Measurements from ENCODE around the gene TYW5. TPM values are rescaled to one million over a fixed set of nuclear protein-coding genes. Genes with fewer than 3 reads are reported as not detected.

TYW5 gene
- total RNA-seq, 4 donors from 2014 or later: 3.0 to 8.8 (median 5.8) TPM

DNA sequence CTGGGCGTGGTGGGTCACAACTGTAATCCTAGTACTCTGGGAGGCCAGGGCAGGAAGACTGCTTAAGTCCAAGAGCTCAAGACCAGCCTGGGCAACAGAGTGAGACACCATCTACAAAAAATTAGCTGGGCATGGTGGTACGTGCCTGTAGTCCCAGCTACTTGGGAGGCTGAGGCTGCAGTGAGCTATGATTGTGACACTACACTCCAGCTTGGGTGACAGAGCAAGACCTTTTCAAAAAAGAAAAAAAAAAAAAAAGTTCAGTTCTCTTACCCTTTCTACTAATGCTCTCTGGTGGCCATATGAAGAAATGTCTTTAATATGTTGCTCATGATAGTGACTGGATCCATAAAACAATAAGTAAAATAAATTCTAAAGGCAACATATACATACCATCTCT, 14.9 kb downstream of the TYW5 start:
- Histone ChIP-seq H3K4me1 (no peaks in the 10 kb centered on the region), H3K36me3 (peaks cover 0 to 83% (median 0%) of the 10 kb centered on the region in 3 donors), H3K9me3 (no peaks in the 10 kb centered on the region), H3K27ac (no peak overlapping the region), H3K27me3 (no peaks in the 10 kb centered on the region), H3K4me3 (no peak overlapping the region)
- TF ChIP-seq, protein P1, sequence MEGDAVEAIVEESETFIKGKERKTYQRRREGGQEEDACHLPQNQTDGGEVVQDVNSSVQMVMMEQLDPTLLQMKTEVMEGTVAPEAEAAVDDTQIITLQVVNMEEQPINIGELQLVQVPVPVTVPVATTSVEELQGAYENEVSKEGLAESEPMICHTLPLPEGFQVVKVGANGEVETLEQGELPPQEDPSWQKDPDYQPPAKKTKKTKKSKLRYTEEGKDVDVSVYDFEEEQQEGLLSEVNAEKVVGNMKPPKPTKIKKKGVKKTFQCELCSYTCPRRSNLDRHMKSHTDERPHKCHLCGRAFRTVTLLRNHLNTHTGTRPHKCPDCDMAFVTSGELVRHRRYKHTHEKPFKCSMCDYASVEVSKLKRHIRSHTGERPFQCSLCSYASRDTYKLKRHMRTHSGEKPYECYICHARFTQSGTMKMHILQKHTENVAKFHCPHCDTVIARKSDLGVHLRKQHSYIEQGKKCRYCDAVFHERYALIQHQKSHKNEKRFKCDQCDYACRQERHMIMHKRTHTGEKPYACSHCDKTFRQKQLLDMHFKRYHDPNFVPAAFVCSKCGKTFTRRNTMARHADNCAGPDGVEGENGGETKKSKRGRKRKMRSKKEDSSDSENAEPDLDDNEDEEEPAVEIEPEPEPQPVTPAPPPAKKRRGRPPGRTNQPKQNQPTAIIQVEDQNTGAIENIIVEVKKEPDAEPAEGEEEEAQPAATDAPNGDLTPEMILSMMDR (IDR thresholded peaks at IDR 0.05): peak in 2 of 6 experiments; percentile 15 to 33
- no peak for TF ChIP-seq POLR2A (IDR thresholded peaks at IDR 0.05)
- DNase-seq: no peak
- 87 to 88% methylated on average over 2 of the region's 2 CpGs for WGBS, 2 donors
- intact Hi-C loops (cut with DNase I): no loop called here

DNA sequence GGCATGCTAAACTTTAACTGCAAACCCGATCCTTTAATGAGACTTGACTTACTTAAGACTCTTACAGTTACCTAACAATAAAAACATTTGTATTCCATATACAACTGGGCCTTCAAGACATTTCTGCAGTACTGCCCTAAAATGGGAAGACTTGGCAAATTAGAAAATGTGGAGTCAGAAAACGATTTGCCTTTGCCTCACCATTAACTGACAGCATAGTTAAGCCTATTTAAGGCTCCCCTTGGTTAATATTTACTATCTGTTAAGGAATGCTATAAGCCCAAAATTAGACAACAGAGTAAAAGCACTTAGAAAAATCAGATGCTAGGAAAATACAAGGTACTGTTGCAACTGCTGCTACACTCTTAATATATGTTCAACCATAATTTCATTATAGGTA, 18.7 kb downstream of the TYW5 start:
- H3K36me3 ChIP-seq: peaks cover 0 to 79% (median 8%) of the 10 kb centered on the region in 3 donors
- 75 to 80% methylated on average over 2 of the region's 2 CpGs for WGBS, 2 donors
- intact Hi-C loops (cut with DNase I): no loop called here

DNA sequence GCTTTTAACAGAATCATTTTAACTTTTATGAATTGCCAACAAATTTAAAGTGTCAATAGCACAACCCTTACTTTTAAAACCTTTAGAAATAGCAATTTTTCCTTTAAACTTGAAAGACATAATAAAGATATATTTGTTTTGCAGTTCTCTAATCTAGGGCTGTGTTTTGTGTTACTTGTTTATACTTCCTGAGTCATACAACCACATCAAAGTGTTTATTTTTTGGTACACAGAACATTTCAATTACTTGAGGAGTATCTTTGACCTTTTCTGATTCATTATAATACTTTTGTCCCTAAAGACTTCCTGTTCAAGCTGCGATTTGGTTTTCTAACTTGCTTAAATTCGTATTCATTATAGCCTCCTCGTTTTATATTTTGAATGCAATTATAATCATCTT, 21.8 kb downstream of the TYW5 start:
- Histone ChIP-seq H3K9me3 (no peaks in the 10 kb centered on the region), H3K4me3 (no peak overlapping the region), H3K27me3 (no peaks in the 10 kb centered on the region), H3K4me1 (no peaks in the 10 kb centered on the region), H3K27ac (no peak overlapping the region), H3K36me3 (peaks cover 0 to 73% (median 8%) of the 10 kb centered on the region in 3 donors)
- intact Hi-C loops (cut with DNase I): no loop called here
- no peak for TF ChIP-seq POLR2A (IDR thresholded peaks at IDR 0.05)
- TF ChIP-seq, protein P1 (IDR thresholded peaks at IDR 0.05): no peak
- 56 to 71% methylated on average over 3 of the region's 3 CpGs for WGBS, 2 donors
- no peak for DNase-seq

More for the DNA sequence above, 18.7 kb downstream of the TYW5 start:
- DNase-seq: no peak
- no peak overlapping the region for H3K27ac ChIP-seq
- H3K4me3 ChIP-seq: no peak overlapping the region
- no peak for TF ChIP-seq POLR2A (IDR thresholded peaks at IDR 0.05)
- TF ChIP-seq, protein P1 (IDR thresholded peaks at IDR 0.05): no peak
- no peaks in the 10 kb centered on the region for H3K9me3 ChIP-seq
- no peaks in the 10 kb centered on the region for H3K4me1 ChIP-seq
- no peaks in the 10 kb centered on the region for H3K27me3 ChIP-seq

DNA sequence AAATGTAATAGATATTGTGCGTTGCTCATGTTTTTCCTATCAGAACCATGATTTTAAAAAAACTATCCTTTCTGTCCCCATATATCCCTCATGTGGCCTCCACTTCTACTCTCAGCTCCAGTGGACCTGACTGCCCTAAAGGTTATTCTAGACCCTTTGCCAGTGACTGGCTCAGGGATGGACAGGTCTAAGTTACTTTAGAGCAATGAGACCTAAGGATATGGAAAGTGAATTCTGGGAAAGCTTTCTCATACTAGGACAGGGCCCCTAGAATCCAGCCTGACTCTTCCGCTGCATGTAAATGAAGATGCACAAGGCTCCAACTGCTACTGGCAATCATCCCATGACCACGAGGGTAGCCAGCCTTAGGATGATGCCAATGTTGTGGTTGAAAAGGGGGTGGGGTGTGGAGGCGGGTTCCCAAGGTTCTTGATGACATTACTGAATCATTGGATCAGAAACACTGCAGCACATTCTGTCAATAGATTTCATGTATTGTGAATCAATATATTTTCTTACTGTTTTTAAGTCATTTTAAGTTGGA, 22.9 kb downstream of the TYW5 start:
- no peak for DNase-seq
- intact Hi-C loops (cut with DNase I): no loop called here

DNA sequence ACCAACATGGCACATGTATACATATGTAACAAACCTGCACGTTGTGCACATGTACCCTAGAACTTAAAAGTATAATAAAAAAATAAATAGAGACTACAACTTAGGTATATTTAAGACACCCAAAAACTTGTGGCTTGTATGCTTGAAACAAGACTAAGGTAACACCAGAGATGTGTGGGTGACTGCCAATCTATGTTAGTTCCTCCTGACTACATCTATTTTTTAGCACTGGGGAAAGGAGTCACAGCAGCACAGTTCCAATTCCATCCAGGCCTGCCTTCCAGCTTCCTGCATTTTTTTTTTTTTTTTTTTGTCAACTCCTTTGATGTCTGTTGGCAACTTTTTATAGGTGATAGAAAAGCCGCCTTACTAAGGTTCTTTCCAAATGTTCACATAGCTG, 26.0 kb downstream of the TYW5 start:
- intact Hi-C loops (cut with DNase I): no loop called here
- 56 to 78% methylated on average over 2 of the region's 2 CpGs for WGBS, 2 donors
- Histone ChIP-seq H3K27ac (no peak overlapping the region), H3K36me3 (peaks cover 0 to 54% (median 8%) of the 10 kb centered on the region in 3 donors), H3K4me1 (no peaks in the 10 kb centered on the region), H3K4me3 (no peak overlapping the region), H3K27me3 (no peaks in the 10 kb centered on the region), H3K9me3 (no peaks in the 10 kb centered on the region)
- no peak for TF ChIP-seq POLR2A (IDR thresholded peaks at IDR 0.05)
- TF ChIP-seq, protein P1 (IDR thresholded peaks at IDR 0.05): no peak
- no peak for DNase-seq

More for the DNA sequence above, 22.9 kb downstream of the TYW5 start:
- no peaks in the 10 kb centered on the region for H3K4me1 ChIP-seq
- peaks cover 0 to 63% (median 8%) of the 10 kb centered on the region in 3 donors for H3K36me3 ChIP-seq
- no peak overlapping the region for H3K4me3 ChIP-seq
- H3K27ac ChIP-seq: no peak overlapping the region
- H3K27me3 ChIP-seq: no peaks in the 10 kb centered on the region
- TF ChIP-seq, protein P1 (IDR thresholded peaks at IDR 0.05): no peak
- TF ChIP-seq POLR2A (IDR thresholded peaks at IDR 0.05): no peak
- no peaks in the 10 kb centered on the region for H3K9me3 ChIP-seq
- 75 to 100% methylated on average over 3 to 4 of the region's 4 CpGs for WGBS, 2 donors

Data from esophagus squamous epithelium (tissue), 5 donors.